Measurements from ENCODE around the gene ELK1. TPM values are rescaled to one million over a fixed set of nuclear protein-coding genes. Genes with fewer than 3 reads are reported as not detected.

ELK1 gene
- total RNA-seq, 4 donors from 2014 or later = 14.9 to 18.2 (median 16.1) TPM

- peak in 1 of 3 donors; percentile 11 for DNase-seq
- Histone ChIP-seq H3K4me3 (no peak overlapping the region), H3K36me3 (no peaks in the 10 kb centered on the region), H3K4me1 (no peaks in the 10 kb centered on the region), H3K27me3 (no peaks in the 10 kb centered on the region), H3K27ac (no peak overlapping the region), H3K9me3 (no peaks in the 10 kb centered on the region)
- no peak for TF ChIP-seq CTCF (IDR thresholded peaks at IDR 0.05)
- no peak for TF ChIP-seq POLR2A (IDR thresholded peaks at IDR 0.05)
Observed at GRCh38 chrX:47621851-47622250, 28.5 kb downstream of the ELK1 start.

GRCh38 chrX:47620303-47620685 is 30.1 kb downstream of the ELK1 start:
- Histone ChIP-seq H3K4me1 (no peaks in the 10 kb centered on the region), H3K36me3 (no peaks in the 10 kb centered on the region), H3K27ac (no peak overlapping the region), H3K9me3 (no peaks in the 10 kb centered on the region), H3K27me3 (no peaks in the 10 kb centered on the region), H3K4me3 (no peak overlapping the region)
- no peak for TF ChIP-seq POLR2A (IDR thresholded peaks at IDR 0.05)
- TF ChIP-seq CTCF (IDR thresholded peaks at IDR 0.05) = no peak
- DNase-seq = no peak

GRCh38 chrX:47619486-47620302 is 30.7 kb downstream of the ELK1 start, which contains the start of gene SYN1:
Gene SYN1 (minus strand): TSS chrX:47619857. CDS start chrX:47619728, 129 bp downstream.
- Histone ChIP-seq H3K27ac (no peak within 1 kb of the TSS), H3K4me3 (peak within 1 kb of the TSS in 3 of 4 donors; percentile 35 to 44 (median 43)), H3K27me3 (no peaks in the 10 kb centered on the region), H3K9me3 (no peaks in the 10 kb centered on the region), H3K36me3 (no peaks in the 10 kb centered on the region), H3K4me1 (no peaks in the 10 kb centered on the region)
- TF ChIP-seq CTCF (IDR thresholded peaks at IDR 0.05) (peak in 3 of 6 experiments; percentile 8 to 34 (median 31)), POLR2A (IDR thresholded peaks at IDR 0.05) (no peak)
- DNase-seq = peak; percentile 62 to 86 (median 75)

- DNase-seq = peak in 1 of 3 donors; percentile 43
- Histone ChIP-seq H3K4me3 (peak overlapping the region in 2 of 4 donors; percentile 43 to 44), H3K4me1 (no peaks in the 10 kb centered on the region), H3K27ac (no peak overlapping the region), H3K36me3 (no peaks in the 10 kb centered on the region), H3K27me3 (no peaks in the 10 kb centered on the region), H3K9me3 (no peaks in the 10 kb centered on the region)
- TF ChIP-seq POLR2A (IDR thresholded peaks at IDR 0.05) (no peak), CTCF (IDR thresholded peaks at IDR 0.05) (no peak)
Observed at GRCh38 chrX:47618923-47619485, 31.4 kb downstream of the ELK1 start.

- Histone ChIP-seq H3K4me3 (no peak overlapping the region), H3K27ac (no peak overlapping the region), H3K4me1 (no peaks in the 10 kb centered on the region), H3K27me3 (no peaks in the 10 kb centered on the region), H3K36me3 (no peaks in the 10 kb centered on the region), H3K9me3 (no peaks in the 10 kb centered on the region)
- peak in 1 of 3 donors; percentile 36 for DNase-seq
- TF ChIP-seq CTCF (IDR thresholded peaks at IDR 0.05) (no peak), POLR2A (IDR thresholded peaks at IDR 0.05) (no peak)
Observed at GRCh38 chrX:47614618-47615017, 35.7 kb downstream of the ELK1 start.
